HepG2 (cell line): ENCODE results near the gene EI24.

ENCODE experiments used
- BRF2 ChIP-seq: sonication (generic); formaldehyde crosslinking; IDR thresholded peaks from 2 replicates; pipeline ENCODE4 v1.8.1; 2022; ENCODE audit warnings: mild to moderate bottlenecking, missing genetic modification reagents
- CTCF ChIP-seq: sonication (generic); formaldehyde crosslinking; IDR thresholded peaks from 2 replicates; pipeline ENCODE4 v1.5.0; 2020; ENCODE audit warnings: mild to moderate bottlenecking, missing genetic modification reagents, moderate library complexity
- KAT2B ChIP-seq: fragments of 150-350 bp; IDR thresholded peaks from 2 replicates; pipeline ENCODE4 v1.6.1; 2014; ENCODE audit warnings: low read depth, low read length, borderline replicate concordance
- SMC3 ChIP-seq: IDR thresholded peaks from 2 replicates; pipeline ENCODE4 v1.6.1; 2011; ENCODE audit warnings: low read length, improper control_type of control experiment
- ZNF263 ChIP-seq: sonication (generic); formaldehyde crosslinking; IDR thresholded peaks from 2 replicates; pipeline ENCODE4 v1.4.0; 2020; ENCODE audit warnings: missing genetic modification reagents

DNA sequence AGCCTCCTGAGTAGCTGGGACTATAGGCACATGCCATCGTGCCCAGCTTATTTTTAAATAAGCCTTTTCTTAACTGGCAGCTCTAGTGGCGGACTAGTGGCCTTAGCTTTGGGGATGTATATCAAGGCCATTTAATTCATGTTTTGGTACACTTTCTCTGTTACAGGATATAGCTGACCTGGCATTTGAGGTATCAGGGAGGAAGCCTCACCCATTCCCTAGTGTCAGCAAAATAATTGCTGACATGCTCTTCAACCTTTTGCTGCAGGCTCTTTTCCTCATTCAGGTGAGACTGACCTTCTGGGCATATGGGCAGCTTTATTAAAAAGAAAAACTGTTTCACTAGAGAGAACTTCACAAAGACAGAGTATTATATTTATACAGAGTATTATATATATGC is 9.5 kb downstream of the EI24 start:
- TF ChIP-seq CTCF (CRISPR knock-in tag), result no peak
- no peak for TF ChIP-seq ZNF263 (CRISPR knock-in tag)
- TF ChIP-seq BRF2, result no peak
- TF ChIP-seq KAT2B, result no peak
- no peak for TF ChIP-seq SMC3
